Suprapubic skin (tissue), 4 donors: Measurements from ENCODE around the gene SGPP1. TPM values are rescaled to one million over a fixed set of nuclear protein-coding genes. Genes with fewer than 3 reads are reported as not detected.

Experiments
- DNase-seq, 2 donors: peaks; one replicate each; pipeline ENCODE4 v3.0.0-alpha.2; 2019; ENCODE audit warnings: low spot score in 2 of 2
- H3K27ac ChIP-seq: fragments of 200-600 bp; sonication (generic); one replicate; pipeline ENCODE4 v1.5.1; 2019
- H3K27me3 ChIP-seq: fragments of 200-600 bp; sonication (generic); one replicate; pipeline ENCODE4 v1.5.1; 2019
- H3K36me3 ChIP-seq: fragments of 200-600 bp; sonication (generic); one replicate; pipeline ENCODE4 v1.5.1; 2019
- H3K4me1 ChIP-seq: fragments of 200-600 bp; sonication (generic); one replicate; pipeline ENCODE4 v1.5.1; 2019
- H3K4me3 ChIP-seq: fragments of 200-600 bp; sonication (generic); one replicate; pipeline ENCODE4 v1.5.1; 2019; ENCODE audit warnings: mild to moderate bottlenecking
- H3K9me3 ChIP-seq: fragments of 200-600 bp; sonication (generic); one replicate; pipeline ENCODE4 v1.5.1; 2019
- CTCF ChIP-seq, 2 donors: fragments of 200-600 bp in 1 of 2; fragments of 450-650 bp in 1 of 2; sonication (generic) in 1 of 2; IDR thresholded peaks; one replicate each; pipeline ENCODE4 v1.5.1; 2016 to 2019; ENCODE audit warnings: antibody characterized with exemption in 2 of 2, mild to moderate bottlenecking in 1 of 2, moderate library complexity in 1 of 2
- EP300 ChIP-seq: sonication (generic); formaldehyde crosslinking; IDR thresholded peaks from one replicate; pipeline ENCODE4 v1.6.1; 2017; ENCODE audit warnings: antibody characterized with exemption
- POLR2A ChIP-seq, 2 donors: fragments of 450-650 bp; IDR thresholded peaks; one replicate each; pipeline ENCODE4 v1.6.1; 2017; ENCODE audit warnings: antibody characterized with exemption in 2 of 2, mild to moderate bottlenecking in 2 of 2, moderate library complexity in 2 of 2
- POLR2AphosphoS5 ChIP-seq, 3 donors: sonication (generic); formaldehyde crosslinking; IDR thresholded peaks; one replicate each; pipeline ENCODE4 v1.6.1; 2017; ENCODE audit warnings: antibody characterized with exemption in 3 of 3
- WGBS: methylation state at CpG from one replicate; pipeline ENCODE4 v1.1.5; 2018; 5-methylcytosine and 5-hydroxymethylcytosine counted together
- total RNA-seq, 4 donors: library from RNA; depleted of rRNA; stranded (reverse); fragments of >200 nt; gene quantifications; one replicate each; pipeline ENCODE4 v1.1.0, GENCODE V29; 2016

SGPP1 gene
- total RNA-seq, 4 donors from 2014 or later = 5.4 to 10.9 (median 8.0) TPM

GRCh38 chr14:63673255-63673654 is 54.6 kb downstream of the SGPP1 start:
- no peak for DNase-seq
- Histone ChIP-seq H3K4me3 (no peak overlapping the region), H3K27me3 (peaks cover 2% of the 10 kb centered on the region), H3K4me1 (peaks cover 12% of the 10 kb centered on the region), H3K9me3 (no peaks in the 10 kb centered on the region), H3K36me3 (no peaks in the 10 kb centered on the region), H3K27ac (no peak overlapping the region)
- TF ChIP-seq EP300 = no peak
- no peak for TF ChIP-seq POLR2AphosphoS5 (IDR thresholded peaks at IDR 0.05)
- no peak for TF ChIP-seq POLR2A (IDR thresholded peaks at IDR 0.05)
- TF ChIP-seq CTCF (IDR thresholded peaks at IDR 0.05) = no peak
- 89% methylated on average over 5 of the region's 5 CpGs for WGBS

GRCh38 chr14:63672417-63673180 is 55.3 kb downstream of the SGPP1 start:
- peaks cover 2% of the 10 kb centered on the region for H3K27me3 ChIP-seq
- H3K9me3 ChIP-seq = no peaks in the 10 kb centered on the region
- no peaks in the 10 kb centered on the region for H3K36me3 ChIP-seq
- no peak for DNase-seq
- WGBS = 45% methylated on average over 7 of the region's 7 CpGs
- no peak overlapping the region for H3K27ac ChIP-seq
- peaks cover 7% of the 10 kb centered on the region for H3K4me1 ChIP-seq
- H3K4me3 ChIP-seq = no peak overlapping the region
- TF ChIP-seq POLR2A (IDR thresholded peaks at IDR 0.05) (no peak), CTCF (IDR thresholded peaks at IDR 0.05) (no peak), EP300 (no peak), POLR2AphosphoS5 (IDR thresholded peaks at IDR 0.05) (no peak)

GRCh38 chr14:63671987-63672386 is 55.9 kb downstream of the SGPP1 start:
- Histone ChIP-seq H3K4me1 (peaks cover 4% of the 10 kb centered on the region), H3K4me3 (no peak overlapping the region), H3K27ac (no peak overlapping the region), H3K27me3 (peaks cover 2% of the 10 kb centered on the region), H3K9me3 (no peaks in the 10 kb centered on the region), H3K36me3 (no peaks in the 10 kb centered on the region)
- no peak for DNase-seq
- 88% methylated on average over 3 of the region's 3 CpGs for WGBS
- TF ChIP-seq POLR2A (IDR thresholded peaks at IDR 0.05) (no peak), CTCF (IDR thresholded peaks at IDR 0.05) (no peak), EP300 (no peak), POLR2AphosphoS5 (IDR thresholded peaks at IDR 0.05) (no peak)

- no peaks in the 10 kb centered on the region for H3K36me3 ChIP-seq
- no peak overlapping the region for H3K4me3 ChIP-seq
- H3K27ac ChIP-seq = no peak overlapping the region
- H3K4me1 ChIP-seq = peaks cover 4% of the 10 kb centered on the region
- TF ChIP-seq POLR2A (IDR thresholded peaks at IDR 0.05) = no peak
- no peak for TF ChIP-seq CTCF (IDR thresholded peaks at IDR 0.05)
- TF ChIP-seq POLR2AphosphoS5 (IDR thresholded peaks at IDR 0.05) = no peak
- TF ChIP-seq EP300 = no peak
- DNase-seq = no peak
- H3K9me3 ChIP-seq = no peaks in the 10 kb centered on the region
- H3K27me3 ChIP-seq = peaks cover 2% of the 10 kb centered on the region
Measured at GRCh38 chr14:63670692-63671091, 57.2 kb downstream of the SGPP1 start.

- 58% methylated on average over 1 of the region's 1 CpG for WGBS
- Histone ChIP-seq H3K4me3 (no peak overlapping the region), H3K36me3 (no peaks in the 10 kb centered on the region), H3K27ac (no peak overlapping the region), H3K4me1 (no peaks in the 10 kb centered on the region), H3K9me3 (no peaks in the 10 kb centered on the region), H3K27me3 (no peaks in the 10 kb centered on the region)
- no peak for DNase-seq
- no peak for TF ChIP-seq POLR2AphosphoS5 (IDR thresholded peaks at IDR 0.05)
- no peak for TF ChIP-seq EP300
- no peak for TF ChIP-seq POLR2A (IDR thresholded peaks at IDR 0.05)
- TF ChIP-seq CTCF (IDR thresholded peaks at IDR 0.05) = no peak
Measured at GRCh38 chr14:63666335-63666734, 61.5 kb downstream of the SGPP1 start.
